ENCODE results near the gene CDK7.

- no peak for TF ChIP-seq CTCF (IDR thresholded peaks at IDR 0.05; ENCODE audit: low read length)
- TF ChIP-seq EZH2 (optimal IDR thresholded peaks at IDR 0.05; ENCODE audit: low read depth, low read length) = no peak
- no peak for TF ChIP-seq EZH2phosphoT487 (IDR thresholded peaks at IDR 0.05; ENCODE audit: low read length)
Observed at GRCh38 chr5:69217151-69217511, 17.6 kb upstream of the CDK7 start.
